GM10266 (cell line): ENCODE results near the gene TAOK1.
"Not testable (repeated sequence)": the region's sequence is repeated elsewhere in the genome, so short reads cannot be mapped to it uniquely, and the experiment has no call there.

Experiments used
- DNase-seq: peaks from one replicate; pipeline ENCODE4 v3.0.0; 2012; ENCODE audit errors: extremely low spot score
- CTCF ChIP-seq: IDR thresholded peaks from 2 replicates; pipeline ENCODE4 v1.5.1; 2012; ENCODE audit warnings: mild to moderate bottlenecking, low read depth; ENCODE audit not compliant: control insufficient read depth, insufficient read depth; ENCODE audit errors: missing control alignments

The TAOK1 gene

DNA sequence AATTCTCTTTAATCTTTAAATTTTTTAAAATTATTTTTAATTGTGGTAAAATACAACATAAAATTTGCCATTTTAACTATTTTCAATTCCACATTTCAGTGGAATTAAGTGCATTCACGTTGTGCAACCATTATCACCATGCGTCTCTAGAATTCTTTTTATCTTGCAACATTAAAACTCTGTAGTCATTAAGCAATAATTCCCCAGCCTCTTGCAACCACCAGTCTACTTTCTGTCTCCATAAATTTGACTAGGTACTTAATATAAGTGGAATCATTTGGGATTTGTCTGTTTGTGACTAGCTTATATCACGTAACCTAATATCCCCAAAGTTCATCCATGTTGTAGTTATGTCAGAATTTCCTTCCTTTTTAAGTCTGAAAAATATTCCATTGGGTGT is 79.1 kb downstream of the TAOK1 start:
- no peak for TF ChIP-seq CTCF

GRCh38 chr17:29473437-29473836 is 83.3 kb downstream of the TAOK1 start:
- DNase-seq: not testable (repeated sequence)

More for the DNA sequence above, 79.1 kb downstream of the TAOK1 start:
- no peak for DNase-seq

DNA sequence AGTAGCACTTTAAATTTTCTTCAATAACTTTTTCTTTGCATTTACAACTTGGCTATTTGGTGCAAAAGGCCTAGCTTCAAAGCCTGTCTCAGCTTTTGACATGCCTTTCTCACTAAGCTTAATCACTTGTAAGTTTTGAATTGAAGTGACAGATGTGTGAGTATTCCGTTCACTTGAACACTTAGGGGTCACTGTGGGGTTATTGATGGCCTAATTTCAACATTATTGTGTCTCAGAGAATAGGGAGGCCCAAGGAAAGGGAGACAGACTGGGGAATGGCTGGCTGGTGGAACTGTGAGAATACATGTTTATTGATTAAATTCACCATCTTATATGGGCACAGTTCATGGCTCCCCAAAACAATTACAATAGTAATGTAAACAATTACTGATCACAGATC is 84.1 kb downstream of the TAOK1 start:
- DNase-seq: no peak
- no peak for TF ChIP-seq CTCF

DNA sequence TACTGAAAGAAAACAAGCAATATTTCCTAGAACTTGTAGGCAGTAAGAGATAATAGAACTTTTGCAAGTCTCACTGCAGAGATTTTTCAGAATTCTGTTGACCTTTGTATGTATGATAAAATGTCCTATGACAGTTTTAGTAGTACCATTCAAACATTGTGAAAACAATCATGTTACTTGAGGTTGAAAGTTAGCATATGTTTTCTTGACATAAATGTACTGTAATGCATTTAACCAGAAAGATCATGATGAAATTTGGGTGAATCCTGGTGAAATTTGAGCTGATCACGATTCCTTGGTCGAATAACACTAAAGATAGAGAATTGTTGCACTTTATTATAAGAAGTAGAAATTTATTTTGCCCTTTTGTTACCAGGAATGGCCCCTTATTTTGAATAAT is 85.7 kb downstream of the TAOK1 start:
- no peak for DNase-seq
- TF ChIP-seq CTCF: no peak

- not testable (repeated sequence) for DNase-seq
These were observed 90.2 kb downstream of the TAOK1 start for GRCh38 chr17:29480249-29480928.

- DNase-seq: no peak
- no peak for TF ChIP-seq CTCF
These were observed 93.3 kb downstream of the TAOK1 start for GRCh38 chr17:29483503-29483902.

DNA sequence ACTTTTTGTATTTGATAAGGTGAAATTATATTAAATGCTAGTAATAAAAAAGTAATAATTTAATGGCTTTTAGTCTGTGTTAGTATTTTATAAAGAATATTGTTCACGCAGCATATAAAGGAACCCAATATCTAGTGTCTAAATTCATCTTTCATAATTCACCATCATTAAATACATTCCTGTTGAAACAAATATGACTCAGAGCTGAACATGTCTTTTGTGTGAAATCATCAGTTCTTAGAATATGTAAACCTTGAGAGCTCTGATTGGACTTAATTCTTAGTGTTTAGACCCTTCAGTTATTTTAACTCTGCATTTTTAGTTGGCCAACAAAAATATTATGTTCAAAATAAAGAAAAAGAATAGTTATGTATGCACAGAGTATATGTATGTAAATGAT is 104.8 kb downstream of the TAOK1 start:
- TF ChIP-seq CTCF: no peak
- no peak for DNase-seq

- no peak for TF ChIP-seq CTCF
- DNase-seq: no peak
These were observed 114.5 kb downstream of the TAOK1 start for GRCh38 chr17:29504711-29505110.
